Ectodermal cell (in vitro differentiated cells): ENCODE results near the gene ESYT1. TPM values are rescaled to one million over a fixed set of nuclear protein-coding genes. Genes with fewer than 3 reads are reported as not detected.

Experiments used
- H3K27ac ChIP-seq: 2 replicates; pipeline ENCODE4 v1.7.0; 2013; ENCODE audit warnings: mild to moderate bottlenecking, low read depth, low read length; ENCODE audit not compliant: insufficient read depth, poor library complexity, severe bottlenecking
- H3K27me3 ChIP-seq: 2 replicates; pipeline ENCODE4 v1.7.0; 2013; ENCODE audit warnings: mild to moderate bottlenecking, low read length; ENCODE audit not compliant: insufficient read depth, control insufficient read depth, poor library complexity, severe bottlenecking
- H3K36me3 ChIP-seq: one replicate; pipeline ENCODE4 v1.7.0; 2013; ENCODE audit warnings: low read length; ENCODE audit not compliant: control insufficient read depth, insufficient read depth
- H3K4me1 ChIP-seq: one replicate; pipeline ENCODE4 v1.7.0; 2013; ENCODE audit warnings: low read length; ENCODE audit not compliant: control insufficient read depth, insufficient read depth
- H3K4me3 ChIP-seq: 2 replicates; pipeline ENCODE4 v1.7.0; 2013; ENCODE audit warnings: low read depth, low read length, control low read depth; ENCODE audit not compliant: insufficient read depth
- H3K9me3 ChIP-seq: 2 replicates; pipeline ENCODE4 v1.7.0; 2013; ENCODE audit warnings: mild to moderate bottlenecking, low read length, moderate library complexity; ENCODE audit not compliant: control insufficient read depth
- WGBS, 2 experiments: methylation state at CpG; one replicate each; pipeline ENCODE4 v1.1.7; 2013; ENCODE audit warnings: missing lambda C conversion rate in 2 of 2; 5-methylcytosine and 5-hydroxymethylcytosine counted together
- polyA plus RNA-seq, 4 experiments: library from polyadenylated mRNA; stranded (reverse); fragments of 50-300 nt; gene quantifications; one replicate each; pipeline ENCODE4 v1.2.3, GENCODE V29; 2013

ESYT1 gene
- polyA plus RNA-seq (2013, experiment 1 of 4): 117 TPM
- 139 TPM for polyA plus RNA-seq (2013, experiment 2 of 4)
- polyA plus RNA-seq (2013, experiment 3 of 4): 80.5 TPM
- 88.8 TPM for polyA plus RNA-seq (2013, experiment 4 of 4)

GRCh38 chr12:56127888-56128669 lies at the start of gene ESYT1:
Gene ESYT1, plus strand, starts transcription at chr12:56128267. Its CDS starts 53 bp downstream, at chr12:56128320.
- 0% methylated on average over 49 of the region's 49 CpGs for WGBS, 2 experiments
- Histone ChIP-seq H3K27me3 (no peaks in the 10 kb centered on the region), H3K9me3 (no peaks in the 10 kb centered on the region)

GRCh38 chr12:56078427-56078826 lies 49.6 kb upstream of the ESYT1 start:
- 100% methylated on average over 1 of the region's 1 CpG for WGBS, 2 experiments
- peaks cover 25% of the 10 kb centered on the region for H3K27me3 ChIP-seq
- H3K36me3 ChIP-seq: no peaks in the 10 kb centered on the region
- H3K4me3 ChIP-seq: no peak overlapping the region
- no peaks in the 10 kb centered on the region for H3K9me3 ChIP-seq
- peaks cover 5% of the 10 kb centered on the region for H3K4me1 ChIP-seq
- no peak overlapping the region for H3K27ac ChIP-seq

More at GRCh38 chr12:56127888-56128669, at the start of gene ESYT1:
- peaks cover 20% of the 10 kb centered on the region for H3K4me1 ChIP-seq
- peak within 1 kb of the TSS; percentile 96 for H3K27ac ChIP-seq
- H3K36me3 ChIP-seq: peaks cover 23% of the 10 kb centered on the region
- H3K4me3 ChIP-seq: peak within 1 kb of the TSS; percentile 70

- Histone ChIP-seq H3K4me1 (peaks cover 5% of the 10 kb centered on the region), H3K27ac (peak overlapping the region; percentile 50), H3K27me3 (peaks cover 25% of the 10 kb centered on the region), H3K9me3 (no peaks in the 10 kb centered on the region), H3K36me3 (no peaks in the 10 kb centered on the region), H3K4me3 (peak overlapping the region; percentile 44)
- 2% methylated on average over 48 of the region's 50 CpGs for WGBS, 2 experiments
These were observed 48.9 kb upstream of the ESYT1 start for GRCh38 chr12:56078931-56079722.

GRCh38 chr12:56079723-56080555 lies 48.1 kb upstream of the ESYT1 start, which contains the start of gene ERBB3:
Gene ERBB3, plus strand, starts transcription at chr12:56080165. Its CDS starts 136 bp downstream, at chr12:56080301.
- peaks cover 25% of the 10 kb centered on the region for H3K27me3 ChIP-seq
- H3K4me1 ChIP-seq: peaks cover 5% of the 10 kb centered on the region
- peak within 1 kb of the TSS; percentile 44 for H3K4me3 ChIP-seq
- 0% methylated on average over 58 to 59 of the region's 59 CpGs for WGBS, 2 experiments
- no peaks in the 10 kb centered on the region for H3K36me3 ChIP-seq
- H3K27ac ChIP-seq: peak within 1 kb of the TSS; percentile 50
- no peaks in the 10 kb centered on the region for H3K9me3 ChIP-seq

- Histone ChIP-seq H3K4me1 (peaks cover 5% of the 10 kb centered on the region), H3K27ac (no peak overlapping the region), H3K4me3 (peak overlapping the region; percentile 44), H3K36me3 (no peaks in the 10 kb centered on the region), H3K27me3 (peaks cover 25% of the 10 kb centered on the region), H3K9me3 (no peaks in the 10 kb centered on the region)
- WGBS, 2 experiments: 4 to 6% methylated on average over 19 to 20 of the region's 20 CpGs
These were observed 47.4 kb upstream of the ESYT1 start for GRCh38 chr12:56080556-56081138.

GRCh38 chr12:56081393-56082347 lies 46.4 kb upstream of the ESYT1 start:
- peak overlapping the region; percentile 44 for H3K4me3 ChIP-seq
- no peaks in the 10 kb centered on the region for H3K36me3 ChIP-seq
- WGBS, 2 experiments: 68 to 69% methylated on average over 6 of the region's 6 CpGs
- no peak overlapping the region for H3K27ac ChIP-seq
- no peaks in the 10 kb centered on the region for H3K9me3 ChIP-seq
- peaks cover 5% of the 10 kb centered on the region for H3K4me1 ChIP-seq
- peaks cover 25% of the 10 kb centered on the region for H3K27me3 ChIP-seq

- peaks cover 25% of the 10 kb centered on the region for H3K27me3 ChIP-seq
- H3K27ac ChIP-seq: peak overlapping the region; percentile 5
- no peaks in the 10 kb centered on the region for H3K36me3 ChIP-seq
- 80 to 90% methylated on average over 2 of the region's 2 CpGs for WGBS, 2 experiments
- no peak overlapping the region for H3K4me3 ChIP-seq
- H3K4me1 ChIP-seq: peaks cover 5% of the 10 kb centered on the region
- no peaks in the 10 kb centered on the region for H3K9me3 ChIP-seq
These were observed 45.7 kb upstream of the ESYT1 start for GRCh38 chr12:56082382-56082781.

GRCh38 chr12:56082967-56083366 lies 45.1 kb upstream of the ESYT1 start:
- 84 to 89% methylated on average over 2 of the region's 3 CpGs for WGBS, 2 experiments
- Histone ChIP-seq H3K9me3 (no peaks in the 10 kb centered on the region), H3K4me3 (no peak overlapping the region), H3K27ac (peak overlapping the region; percentile 5), H3K27me3 (peaks cover 25% of the 10 kb centered on the region), H3K36me3 (no peaks in the 10 kb centered on the region), H3K4me1 (peaks cover 5% of the 10 kb centered on the region)
